Choroid plexus epithelial cell (primary cell): Measurements from ENCODE around the gene CEP41.
"Not testable (repeated sequence)": the region's sequence is repeated elsewhere in the genome, so short reads cannot be mapped to it uniquely, and the experiment has no call there.

Experiments
- DNase-seq: peaks from one replicate; pipeline ENCODE4 v3.0.0-alpha.2; 2010; ENCODE audit warnings: low read depth
- H3K4me3 ChIP-seq: 2 replicates; pipeline ENCODE4 v1.5.1; 2011; ENCODE audit warnings: low read depth, mild to moderate bottlenecking, control low read depth, low read length, moderate library complexity
- TF ChIP-seq, protein P1 (sequence below): conservative IDR thresholded peaks from 2 replicates; pipeline ENCODE4 v1.5.1; 2011; ENCODE audit warnings: low read depth, mild to moderate bottlenecking, control low read depth, inconsistent platforms, low read length, moderate library complexity

Gene CEP41

DNA sequence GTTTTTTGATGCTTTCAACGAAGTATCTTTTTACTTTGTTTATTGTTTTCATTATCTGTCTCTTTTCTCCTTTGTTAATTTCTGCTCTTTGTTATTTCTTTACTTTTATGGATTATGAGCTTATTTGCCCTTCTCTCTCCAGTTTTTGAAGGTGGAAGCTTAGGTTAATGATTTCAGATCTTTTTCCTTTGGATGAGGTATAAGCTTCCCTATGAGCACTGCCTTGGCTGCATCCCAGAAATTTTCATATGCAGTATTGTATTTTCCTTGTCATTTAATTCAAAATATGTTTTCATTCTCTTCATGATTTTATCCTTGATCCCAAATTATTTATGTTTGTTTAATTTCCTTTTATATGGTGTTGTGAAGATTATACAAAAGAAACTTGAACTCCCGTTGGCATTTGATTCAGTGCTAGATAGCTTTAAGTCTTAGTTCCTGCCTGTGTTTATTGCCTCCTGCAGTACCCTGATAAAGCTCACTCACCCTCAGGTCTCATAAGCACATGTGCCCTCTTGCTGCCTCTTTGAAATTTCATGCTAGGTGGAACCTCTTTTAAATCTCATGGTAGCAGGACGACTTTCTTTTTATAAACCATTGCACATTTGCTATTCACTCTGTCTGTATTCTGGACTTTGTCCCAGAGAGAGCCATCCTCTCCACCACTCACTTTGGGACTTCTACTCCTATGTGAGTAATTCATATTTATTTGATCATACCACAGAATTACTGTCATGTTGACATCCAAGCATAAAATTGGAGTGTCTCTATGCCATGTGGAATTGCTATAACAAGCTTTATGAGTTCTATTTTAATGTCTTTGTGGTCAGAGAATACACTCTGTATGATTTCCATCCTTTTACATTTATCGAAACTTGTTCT is 23.0 kb upstream of the CEP41 start:
- no peak for DNase-seq
- no peak overlapping the region for H3K4me3 ChIP-seq
- TF ChIP-seq, protein P1, sequence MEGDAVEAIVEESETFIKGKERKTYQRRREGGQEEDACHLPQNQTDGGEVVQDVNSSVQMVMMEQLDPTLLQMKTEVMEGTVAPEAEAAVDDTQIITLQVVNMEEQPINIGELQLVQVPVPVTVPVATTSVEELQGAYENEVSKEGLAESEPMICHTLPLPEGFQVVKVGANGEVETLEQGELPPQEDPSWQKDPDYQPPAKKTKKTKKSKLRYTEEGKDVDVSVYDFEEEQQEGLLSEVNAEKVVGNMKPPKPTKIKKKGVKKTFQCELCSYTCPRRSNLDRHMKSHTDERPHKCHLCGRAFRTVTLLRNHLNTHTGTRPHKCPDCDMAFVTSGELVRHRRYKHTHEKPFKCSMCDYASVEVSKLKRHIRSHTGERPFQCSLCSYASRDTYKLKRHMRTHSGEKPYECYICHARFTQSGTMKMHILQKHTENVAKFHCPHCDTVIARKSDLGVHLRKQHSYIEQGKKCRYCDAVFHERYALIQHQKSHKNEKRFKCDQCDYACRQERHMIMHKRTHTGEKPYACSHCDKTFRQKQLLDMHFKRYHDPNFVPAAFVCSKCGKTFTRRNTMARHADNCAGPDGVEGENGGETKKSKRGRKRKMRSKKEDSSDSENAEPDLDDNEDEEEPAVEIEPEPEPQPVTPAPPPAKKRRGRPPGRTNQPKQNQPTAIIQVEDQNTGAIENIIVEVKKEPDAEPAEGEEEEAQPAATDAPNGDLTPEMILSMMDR, result no peak

DNA sequence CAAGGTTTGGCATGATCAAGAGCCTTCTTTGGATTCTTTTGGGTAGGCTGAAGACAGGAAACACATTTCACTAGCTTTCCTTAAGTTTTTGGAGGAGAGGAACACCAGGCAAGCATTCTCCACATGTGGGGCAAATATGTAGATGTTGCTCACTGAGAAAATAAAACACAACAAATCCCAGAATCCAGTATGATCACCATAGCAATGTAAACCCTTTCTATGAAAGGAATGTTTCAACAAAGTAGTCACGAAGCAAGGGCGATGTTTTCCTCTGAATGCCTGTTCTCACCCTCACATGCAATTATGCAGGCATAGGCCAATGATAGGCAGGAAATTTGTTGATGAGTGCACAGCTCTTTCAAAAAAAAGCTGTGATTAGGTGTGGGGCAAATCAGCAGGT is 20.5 kb upstream of the CEP41 start:
- TF ChIP-seq, protein P1, result no peak
- no peak for DNase-seq
- H3K4me3 ChIP-seq, result no peak overlapping the region

DNA sequence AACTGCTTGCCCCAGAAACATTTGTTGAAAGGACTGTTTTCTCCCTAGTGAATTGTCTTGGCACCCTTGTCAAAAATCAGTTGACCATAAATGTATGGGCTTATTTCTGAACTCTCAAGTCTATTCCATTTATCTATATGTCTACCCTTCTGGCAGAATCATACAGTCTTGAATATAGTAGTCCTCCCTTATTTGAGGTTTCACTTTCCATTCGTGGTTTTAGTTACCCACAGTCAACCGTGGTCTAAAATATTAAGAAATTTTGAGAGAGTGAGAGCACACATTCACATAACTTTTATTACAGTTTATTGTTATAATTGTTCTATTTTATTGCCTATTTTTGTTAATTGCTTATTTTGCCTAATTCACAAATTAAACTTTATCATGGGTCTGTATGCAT is 17.4 kb upstream of the CEP41 start:
- no peak overlapping the region for H3K4me3 ChIP-seq
- no peak for DNase-seq
- TF ChIP-seq, protein P1, result no peak

DNA sequence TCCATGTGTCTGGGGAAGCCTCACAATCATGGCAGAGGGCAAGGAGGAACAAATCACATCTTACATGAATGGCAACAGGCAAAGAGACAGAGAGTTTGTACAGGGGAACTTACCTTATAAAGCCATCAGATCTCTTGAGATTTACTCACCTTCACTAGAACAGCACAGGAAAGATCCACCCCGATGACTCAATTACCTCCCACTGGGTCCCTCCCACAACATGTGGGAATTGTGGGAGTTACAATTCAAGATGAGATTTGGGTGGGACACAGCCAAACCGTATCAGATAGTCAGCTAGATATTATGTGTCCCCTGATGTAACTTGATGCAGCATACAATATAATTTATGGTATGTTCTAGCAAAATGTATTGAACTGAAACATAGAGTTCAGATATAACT is 14.1 kb upstream of the CEP41 start:
- no peak overlapping the region for H3K4me3 ChIP-seq
- DNase-seq, result no peak
- TF ChIP-seq, protein P1, result no peak

DNA sequence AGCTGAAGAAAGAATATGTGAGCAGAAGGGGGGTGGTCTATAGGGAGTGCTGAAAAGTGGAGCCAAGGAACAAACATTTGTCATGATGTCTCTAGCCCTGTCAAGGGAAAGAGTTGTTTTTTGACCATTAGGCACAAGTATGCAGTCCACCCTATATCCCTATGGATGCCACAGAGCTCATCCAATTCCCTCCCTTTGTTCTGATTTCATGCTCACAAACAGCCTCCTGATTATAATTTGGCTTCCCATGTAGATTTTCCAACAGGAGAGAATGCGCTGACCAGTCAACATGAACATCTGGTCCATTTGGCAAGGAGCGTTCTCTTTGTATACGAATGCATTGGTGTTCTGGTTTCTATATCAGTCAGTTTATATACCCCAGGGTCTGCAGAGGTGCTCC is 12.1 kb upstream of the CEP41 start:
- TF ChIP-seq, protein P1, result no peak
- DNase-seq, result no peak
- no peak overlapping the region for H3K4me3 ChIP-seq

DNA sequence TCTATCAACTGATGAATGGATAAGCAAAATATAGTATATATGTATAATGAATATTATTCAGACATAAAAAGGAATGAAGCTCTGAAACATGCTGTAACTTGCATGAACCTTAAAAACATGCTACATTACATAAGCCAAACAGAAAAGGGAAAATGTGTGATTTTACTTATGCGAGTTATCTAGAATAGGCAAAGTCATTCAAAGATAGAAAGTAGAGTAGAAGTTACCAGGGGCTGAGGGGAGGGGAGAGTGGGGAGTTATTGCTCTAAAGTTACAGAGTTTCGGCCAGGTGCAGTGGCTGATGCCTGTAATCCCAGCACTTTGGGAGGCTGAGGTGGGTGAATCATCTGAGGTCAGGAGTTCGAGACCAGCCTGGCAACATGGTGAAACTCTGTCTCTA is 10.5 kb upstream of the CEP41 start:
- H3K4me3 ChIP-seq, DNase-seq: not testable (repeated sequence)

DNA sequence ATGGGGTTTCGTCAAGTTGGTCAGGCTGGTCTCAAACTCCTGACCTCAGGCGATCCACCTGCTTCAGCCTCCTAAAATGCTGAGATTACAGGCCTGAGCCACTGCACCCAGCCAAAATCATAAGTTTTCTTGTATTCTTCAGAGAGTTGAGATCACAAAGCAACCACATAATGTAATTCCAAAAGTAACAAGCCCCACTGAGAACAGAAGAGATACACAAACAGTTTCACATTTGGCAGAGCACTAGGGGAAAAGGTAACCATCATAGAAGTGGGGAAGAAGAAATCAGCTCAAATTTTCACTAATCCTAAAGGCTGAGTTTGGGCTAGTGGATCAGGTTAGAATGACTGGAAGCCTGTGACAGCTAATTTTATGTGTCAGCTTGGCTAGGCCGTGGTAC is 5.4 kb upstream of the CEP41 start:
- no peak overlapping the region for H3K4me3 ChIP-seq
- TF ChIP-seq, protein P1, result no peak
- DNase-seq, result no peak
